GM12801 (cell line): ENCODE measurements around the gene VPS13A.

ENCODE experiments used
- CTCF ChIP-seq: IDR thresholded peaks from one replicate; pipeline ENCODE4 v1.5.1; 2011; ENCODE audit warnings: control low read depth; ENCODE audit not compliant: insufficient read length; ENCODE audit errors: extremely low read depth

Gene VPS13A

GRCh38 chr9:77276799-77277198 is 99.5 kb downstream of the VPS13A start:
- no peak for TF ChIP-seq CTCF

- no peak for TF ChIP-seq CTCF
Observed at GRCh38 chr9:77277719-77278118, 100.4 kb downstream of the VPS13A start.

GRCh38 chr9:77283991-77284390 is 106.7 kb downstream of the VPS13A start:
- no peak for TF ChIP-seq CTCF

- TF ChIP-seq CTCF = no peak
Observed at GRCh38 chr9:77284616-77285015, 107.3 kb downstream of the VPS13A start.

- no peak for TF ChIP-seq CTCF
Observed at GRCh38 chr9:77290373-77290772, 113.0 kb downstream of the VPS13A start.

- TF ChIP-seq CTCF = no peak
Observed at GRCh38 chr9:77291714-77292113, 114.4 kb downstream of the VPS13A start.

GRCh38 chr9:77293949-77294348 is 116.6 kb downstream of the VPS13A start:
- TF ChIP-seq CTCF = no peak

GRCh38 chr9:77304543-77304942 is 127.2 kb downstream of the VPS13A start:
- no peak for TF ChIP-seq CTCF
